HG03139 (cell line): ENCODE results near the gene OGDHL.
"Not testable (repeated sequence)": the region's sequence is repeated elsewhere in the genome, so short reads cannot be mapped to it uniquely, and the experiment has no call there.

Source experiments
- ATAC-seq: cut with Tn5 transposase; IDR thresholded peaks from one replicate; pipeline ENCODE4 v1.9.1; 2021; ENCODE audit not compliant: unreplicated experiment

Gene OGDHL

GRCh38 chr10:49740346-49741107, 21.6 kb downstream of the OGDHL start:
- ATAC-seq, result no peak

- ATAC-seq, result no peak
These were observed 22.7 kb downstream of the OGDHL start for GRCh38 chr10:49739426-49739825.

DNA sequence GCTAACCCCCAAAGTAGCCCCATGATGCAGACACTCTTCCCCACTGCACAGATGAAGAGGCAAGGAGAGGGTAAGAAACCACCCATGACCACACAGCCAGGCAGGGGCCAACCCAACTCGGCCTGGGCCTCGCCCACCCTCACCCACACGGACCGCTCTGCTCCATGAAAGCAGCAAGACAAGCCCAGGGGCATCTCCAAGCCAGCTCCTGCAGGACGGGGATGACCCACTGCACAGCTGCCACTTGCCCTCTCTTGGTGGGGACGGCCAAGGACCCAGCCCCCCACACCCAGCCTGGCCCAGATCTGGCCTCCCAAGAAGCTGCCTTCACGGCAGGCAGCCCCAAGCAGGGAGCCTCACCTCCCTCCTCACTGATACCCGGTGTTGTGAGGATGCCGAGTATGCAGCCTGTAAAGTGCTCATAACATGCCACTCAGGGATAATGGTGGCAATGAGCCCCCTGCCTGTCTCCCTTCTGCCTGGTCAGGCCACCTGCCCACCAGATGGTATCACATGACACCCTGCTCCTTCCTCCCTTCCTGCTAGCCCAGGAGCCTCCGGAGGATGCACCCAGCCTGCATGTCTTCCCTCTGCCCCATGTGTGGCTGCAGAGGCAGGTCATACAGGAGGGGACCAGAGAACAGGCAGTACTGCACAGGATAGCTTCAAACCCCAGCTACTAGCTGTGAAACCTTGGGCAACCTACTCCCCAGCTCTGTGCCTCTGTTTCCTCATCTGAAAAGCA, 23.3 kb downstream of the OGDHL start:
- ATAC-seq, result no peak

GRCh38 chr10:49737474-49738201, 24.5 kb downstream of the OGDHL start:
- no peak for ATAC-seq

DNA sequence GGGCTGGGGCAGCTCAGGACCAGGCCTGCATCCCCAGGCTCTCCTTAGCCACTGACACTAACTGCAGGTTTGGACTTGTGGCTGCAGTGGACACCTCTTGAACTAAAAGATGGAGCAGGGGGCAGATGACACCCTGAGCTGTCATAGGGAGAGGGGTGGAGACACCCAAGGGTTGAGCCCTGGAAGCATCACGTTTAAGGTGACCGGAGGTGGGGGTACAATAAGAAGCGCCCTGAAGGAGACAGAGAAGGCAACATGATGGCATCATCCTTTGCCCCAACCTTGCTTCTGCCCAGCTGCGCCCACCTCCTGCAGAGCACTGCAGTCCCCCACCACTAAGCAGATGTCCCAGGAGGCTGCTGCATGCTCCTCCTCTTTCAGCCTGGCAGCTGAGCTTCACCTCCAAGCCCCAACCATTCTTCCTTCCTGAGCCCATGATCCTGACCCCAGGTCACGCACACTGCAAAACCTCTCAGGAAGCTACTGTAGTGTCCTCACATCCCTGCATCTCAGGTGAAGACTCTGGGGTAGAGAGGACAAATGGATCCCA, 25.5 kb downstream of the OGDHL start:
- ATAC-seq, result no peak

DNA sequence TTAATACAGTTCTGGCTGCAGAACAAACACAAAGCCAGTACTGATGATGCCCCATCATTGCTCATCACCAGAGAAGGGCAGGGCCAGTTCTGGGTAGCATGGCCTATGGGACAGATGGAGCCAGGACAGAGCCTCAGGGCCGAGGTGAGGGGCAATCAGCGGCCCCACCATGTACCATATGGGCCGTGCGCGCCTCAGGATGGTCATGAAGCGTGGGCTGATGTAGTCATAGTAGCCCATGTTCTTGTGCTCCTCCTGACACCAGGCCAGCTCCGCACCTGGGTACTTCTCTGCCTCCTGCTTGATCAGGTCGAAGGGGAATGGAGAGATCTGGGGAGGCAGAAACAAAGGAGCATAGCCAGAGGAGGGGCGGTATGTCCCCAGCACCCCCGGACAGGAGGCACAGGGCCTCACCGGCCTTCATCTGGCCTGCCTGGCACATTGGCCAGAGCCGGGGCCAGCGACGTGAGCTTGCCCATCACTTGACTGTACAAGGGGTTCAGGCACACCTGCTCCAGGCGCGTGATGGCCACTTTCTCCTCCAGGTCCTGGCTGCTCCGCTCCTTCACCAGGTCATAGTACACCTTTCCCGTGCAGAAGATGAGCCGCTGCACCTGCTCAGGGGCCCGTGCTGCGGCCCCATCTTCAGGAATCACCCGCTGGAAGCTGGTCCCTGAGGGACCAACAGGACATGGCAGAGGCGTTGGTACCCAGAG, 26.1 kb downstream of the OGDHL start:
- ATAC-seq, result no peak

- no peak for ATAC-seq
These were observed 27.0 kb downstream of the OGDHL start for GRCh38 chr10:49735161-49735560.

GRCh38 chr10:49734676-49735075, 27.4 kb downstream of the OGDHL start:
- ATAC-seq, result no peak

- no peak for ATAC-seq
These were observed 28.3 kb downstream of the OGDHL start for GRCh38 chr10:49733866-49734265.

DNA sequence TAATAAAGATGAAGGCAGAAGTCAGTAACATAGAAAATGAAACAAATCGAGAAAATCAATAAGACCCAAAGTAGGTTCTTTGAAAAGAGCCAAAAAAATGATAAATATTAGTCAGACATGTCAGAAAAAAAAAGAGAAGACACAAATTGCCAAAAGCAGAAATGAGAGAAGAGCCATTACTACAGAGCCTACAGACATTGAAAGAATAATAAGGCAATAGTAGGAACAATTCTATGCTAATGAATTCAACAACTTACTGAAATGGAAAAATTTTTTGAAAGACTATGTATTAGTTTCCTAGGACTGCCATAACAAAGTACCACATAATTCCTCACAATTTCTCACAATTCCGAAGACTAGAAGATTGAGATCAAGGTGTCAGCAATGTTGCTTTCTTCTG, 35.5 kb downstream of the OGDHL start:
- ATAC-seq, result no peak

DNA sequence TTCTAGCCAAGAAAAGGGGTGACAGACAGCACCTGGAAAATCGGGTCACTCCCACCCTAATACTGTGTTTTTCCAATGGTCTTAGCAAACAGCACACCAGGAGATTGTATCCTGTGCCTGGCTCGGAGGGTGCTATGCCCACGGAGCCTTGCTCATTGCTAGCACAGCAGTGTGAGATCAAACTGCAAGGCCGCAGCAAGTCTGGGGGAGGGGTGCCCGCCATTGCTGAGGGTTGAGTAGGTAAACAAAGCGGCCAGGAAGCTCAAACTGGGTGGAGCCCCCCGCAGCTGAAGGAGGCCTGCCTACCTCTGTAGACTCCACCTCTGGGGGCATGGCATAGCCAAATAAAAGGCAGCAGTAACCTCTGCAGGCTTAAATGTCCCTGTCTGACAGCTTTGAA, 47.0 kb downstream of the OGDHL start:
- ATAC-seq, result not testable (repeated sequence)

GRCh38 chr10:49713266-49713665, 48.9 kb downstream of the OGDHL start:
- no peak for ATAC-seq

DNA sequence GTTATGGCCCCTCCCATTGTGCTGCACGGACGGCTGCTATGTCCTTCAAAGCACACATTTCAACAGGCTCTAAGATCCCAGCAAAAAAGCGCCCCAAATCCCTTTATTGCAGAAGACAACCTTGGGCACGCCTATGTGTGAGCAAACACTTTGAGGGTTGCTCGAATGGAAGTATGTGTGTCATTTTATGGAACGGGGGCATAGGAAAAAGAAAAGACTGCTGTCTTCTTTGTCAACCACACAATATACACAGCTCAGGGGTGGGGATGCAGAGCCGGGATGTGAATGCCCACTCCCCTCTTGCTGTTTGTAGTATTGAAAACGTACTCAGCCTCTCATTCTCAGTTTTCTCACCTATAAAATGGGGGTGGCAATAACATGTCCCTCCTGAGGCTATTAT, 50.6 kb downstream of the OGDHL start:
- ATAC-seq, result no peak

GRCh38 chr10:49710966-49711365, 51.2 kb downstream of the OGDHL start:
- no peak for ATAC-seq

DNA sequence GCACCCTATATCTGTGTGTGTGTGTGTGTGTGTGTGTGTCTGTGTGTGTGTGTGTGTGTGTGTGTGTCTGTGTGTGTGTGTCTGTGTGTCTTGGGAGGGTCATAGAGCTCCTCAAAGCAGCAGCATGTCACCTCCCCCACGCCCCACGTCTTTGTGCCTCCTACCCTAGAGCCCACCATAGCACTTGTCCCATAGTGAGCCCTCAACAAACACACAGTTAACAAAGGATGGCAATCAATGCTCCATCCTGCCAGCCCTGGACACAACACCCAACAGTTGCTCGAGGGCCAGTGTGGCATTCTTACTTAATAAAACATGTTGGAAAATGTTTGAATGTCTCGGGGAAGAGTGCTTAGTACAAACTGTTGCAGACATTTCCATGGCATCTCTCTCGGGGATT, 52.2 kb downstream of the OGDHL start:
- ATAC-seq, result no peak

GRCh38 chr10:49707585-49707984, 54.5 kb downstream of the OGDHL start:
- ATAC-seq, result no peak

- ATAC-seq, result no peak
These were observed 61.1 kb downstream of the OGDHL start for GRCh38 chr10:49700997-49701396.

GRCh38 chr10:49700211-49700610, 61.9 kb downstream of the OGDHL start:
- no peak for ATAC-seq

DNA sequence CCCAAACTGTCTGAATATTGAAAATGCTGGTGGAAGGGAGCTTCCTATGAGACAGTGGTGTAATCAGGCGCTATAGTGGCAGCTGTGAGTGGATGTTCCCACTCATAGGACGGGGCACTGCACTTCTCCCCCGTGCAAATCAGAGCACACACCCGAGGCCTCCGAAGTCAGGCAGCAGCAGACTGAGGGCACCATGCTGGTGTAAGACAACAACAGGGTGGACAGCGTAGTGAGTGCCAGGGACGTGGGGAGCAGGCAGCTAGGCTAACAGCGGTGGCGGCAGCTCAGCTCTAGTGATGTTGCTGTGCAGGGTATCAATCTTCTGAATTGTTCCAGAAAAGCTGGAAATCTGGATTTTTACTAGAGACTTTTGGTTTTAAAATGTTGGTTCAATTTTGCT, 63.4 kb downstream of the OGDHL start:
- ATAC-seq, result no peak

- no peak for ATAC-seq
These were observed 65.8 kb downstream of the OGDHL start for GRCh38 chr10:49696311-49696710.

DNA sequence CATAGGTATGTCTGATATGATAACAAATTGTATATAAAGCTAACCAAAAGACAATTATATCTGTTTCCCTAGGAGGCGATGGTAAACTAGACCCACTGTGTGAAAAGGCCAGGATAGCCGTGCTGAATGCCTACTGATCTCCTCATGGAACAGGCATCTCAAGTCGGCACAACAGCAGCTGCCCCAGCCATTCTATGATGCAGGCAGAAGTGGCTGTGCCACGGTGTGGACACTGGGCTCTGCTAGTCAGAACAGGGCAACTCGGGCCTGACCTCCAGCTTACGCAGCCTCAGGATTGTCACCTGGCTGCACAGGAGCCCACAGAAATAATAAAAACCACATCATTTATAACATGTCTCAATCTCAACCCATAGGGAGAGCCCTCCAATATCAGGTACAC, 67.7 kb downstream of the OGDHL start:
- ATAC-seq, result no peak
